Gastroesophageal sphincter (tissue), 3 donors: ENCODE measurements around the gene PIGP.
"Not testable (repeated sequence)": the region's sequence is repeated elsewhere in the genome, so short reads cannot be mapped to it uniquely, and the experiment has no call there.

Experiments used
- EP300 ChIP-seq: sonication (generic); formaldehyde crosslinking; IDR thresholded peaks from one replicate; pipeline ENCODE4 v1.6.1; 2017; ENCODE audit warnings: antibody characterized with exemption, mild to moderate bottlenecking
- POLR2A ChIP-seq, 2 donors: fragments of 450-650 bp; IDR thresholded peaks; one replicate each; pipeline ENCODE4 v1.6.1; 2017; ENCODE audit warnings: antibody characterized with exemption in 2 of 2, mild to moderate bottlenecking in 2 of 2, moderate library complexity in 1 of 2
- TF ChIP-seq, protein P1 (sequence below), 4 experiments: fragments of 200-600 bp in 2 of 4; fragments of 450-650 bp in 2 of 4; sonication (generic) in 1 of 4; IDR thresholded peaks; one replicate each; pipeline ENCODE4 v1.5.1; 2017 to 2019; ENCODE audit warnings: antibody characterized with exemption in 4 of 4, mild to moderate bottlenecking in 2 of 4, moderate library complexity in 2 of 4

DNA sequence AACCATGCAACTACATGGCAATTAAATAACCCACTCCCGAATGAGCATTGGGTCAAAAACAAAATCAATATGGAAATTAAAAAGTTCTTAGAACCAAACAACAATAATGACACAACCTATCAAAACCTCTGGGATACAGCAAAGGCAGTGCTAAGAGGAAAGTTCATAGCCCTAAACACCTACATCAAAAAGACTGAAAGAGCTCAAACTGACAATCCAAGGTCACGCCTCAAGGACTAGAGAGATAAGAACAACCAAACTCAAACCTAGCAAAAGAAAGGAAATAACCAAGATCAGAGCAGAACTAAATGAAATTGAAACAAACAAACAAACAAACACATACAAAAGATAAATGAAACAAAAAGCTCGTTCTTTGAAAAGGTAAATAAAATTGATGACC lies 23.1 kb downstream of the PIGP start:
- TF ChIP-seq POLR2A (IDR thresholded peaks at IDR 0.05); EP300: not testable (repeated sequence)
- TF ChIP-seq, protein P1, sequence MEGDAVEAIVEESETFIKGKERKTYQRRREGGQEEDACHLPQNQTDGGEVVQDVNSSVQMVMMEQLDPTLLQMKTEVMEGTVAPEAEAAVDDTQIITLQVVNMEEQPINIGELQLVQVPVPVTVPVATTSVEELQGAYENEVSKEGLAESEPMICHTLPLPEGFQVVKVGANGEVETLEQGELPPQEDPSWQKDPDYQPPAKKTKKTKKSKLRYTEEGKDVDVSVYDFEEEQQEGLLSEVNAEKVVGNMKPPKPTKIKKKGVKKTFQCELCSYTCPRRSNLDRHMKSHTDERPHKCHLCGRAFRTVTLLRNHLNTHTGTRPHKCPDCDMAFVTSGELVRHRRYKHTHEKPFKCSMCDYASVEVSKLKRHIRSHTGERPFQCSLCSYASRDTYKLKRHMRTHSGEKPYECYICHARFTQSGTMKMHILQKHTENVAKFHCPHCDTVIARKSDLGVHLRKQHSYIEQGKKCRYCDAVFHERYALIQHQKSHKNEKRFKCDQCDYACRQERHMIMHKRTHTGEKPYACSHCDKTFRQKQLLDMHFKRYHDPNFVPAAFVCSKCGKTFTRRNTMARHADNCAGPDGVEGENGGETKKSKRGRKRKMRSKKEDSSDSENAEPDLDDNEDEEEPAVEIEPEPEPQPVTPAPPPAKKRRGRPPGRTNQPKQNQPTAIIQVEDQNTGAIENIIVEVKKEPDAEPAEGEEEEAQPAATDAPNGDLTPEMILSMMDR (IDR thresholded peaks at IDR 0.05): not testable (repeated sequence)
